ENCODE measurements around the gene ABLIM1. TPM values are rescaled to one million over a fixed set of nuclear protein-coding genes. Genes with fewer than 3 reads are reported as not detected.
A peak's percentile ranks its signal among the peaks of the same experiment; 100 is the strongest.

The ABLIM1 gene
- total and polyA plus RNA-seq, 2 of the 13 experiments (the other 11 are each of a cell fraction or from before 2014, with no cell fraction given), result 59.4 to 92.7 TPM

DNA sequence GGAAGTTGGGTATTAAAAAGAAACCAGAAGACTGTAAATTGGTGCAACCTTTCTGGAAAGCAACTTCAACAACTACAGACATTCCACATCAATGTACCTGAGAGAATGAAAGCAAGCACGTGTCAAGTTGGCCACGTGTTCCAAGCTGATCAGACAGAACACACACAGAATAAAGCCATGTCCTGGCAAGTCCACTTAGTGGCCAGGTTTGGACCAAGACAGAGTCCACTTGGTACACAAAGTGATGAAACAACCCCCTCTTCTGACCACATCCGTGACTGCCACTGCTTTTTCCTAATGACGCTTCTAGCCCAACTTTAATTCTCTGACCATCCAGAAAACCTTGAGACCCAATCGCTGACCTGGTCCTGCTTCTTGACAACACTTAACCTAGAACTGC, 109.4 kb downstream of the ABLIM1 start (continued):
- TF ChIP-seq, protein P1, sequence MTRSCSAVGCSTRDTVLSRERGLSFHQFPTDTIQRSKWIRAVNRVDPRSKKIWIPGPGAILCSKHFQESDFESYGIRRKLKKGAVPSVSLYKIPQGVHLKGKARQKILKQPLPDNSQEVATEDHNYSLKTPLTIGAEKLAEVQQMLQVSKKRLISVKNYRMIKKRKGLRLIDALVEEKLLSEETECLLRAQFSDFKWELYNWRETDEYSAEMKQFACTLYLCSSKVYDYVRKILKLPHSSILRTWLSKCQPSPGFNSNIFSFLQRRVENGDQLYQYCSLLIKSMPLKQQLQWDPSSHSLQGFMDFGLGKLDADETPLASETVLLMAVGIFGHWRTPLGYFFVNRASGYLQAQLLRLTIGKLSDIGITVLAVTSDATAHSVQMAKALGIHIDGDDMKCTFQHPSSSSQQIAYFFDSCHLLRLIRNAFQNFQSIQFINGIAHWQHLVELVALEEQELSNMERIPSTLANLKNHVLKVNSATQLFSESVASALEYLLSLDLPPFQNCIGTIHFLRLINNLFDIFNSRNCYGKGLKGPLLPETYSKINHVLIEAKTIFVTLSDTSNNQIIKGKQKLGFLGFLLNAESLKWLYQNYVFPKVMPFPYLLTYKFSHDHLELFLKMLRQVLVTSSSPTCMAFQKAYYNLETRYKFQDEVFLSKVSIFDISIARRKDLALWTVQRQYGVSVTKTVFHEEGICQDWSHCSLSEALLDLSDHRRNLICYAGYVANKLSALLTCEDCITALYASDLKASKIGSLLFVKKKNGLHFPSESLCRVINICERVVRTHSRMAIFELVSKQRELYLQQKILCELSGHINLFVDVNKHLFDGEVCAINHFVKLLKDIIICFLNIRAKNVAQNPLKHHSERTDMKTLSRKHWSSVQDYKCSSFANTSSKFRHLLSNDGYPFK (CRISPR knock-in tag; IDR thresholded peaks at IDR 0.05; ENCODE audit: borderline replicate concordance), result no peak
- TF ChIP-seq SOX13 (IDR thresholded peaks at IDR 0.05) (no peak), SOX13 (CRISPR knock-in tag; conservative IDR thresholded peaks at IDR 0.05 in 1 of 2, IDR thresholded peaks at IDR 0.05 in 1 of 2) (0 out of 4 replicates have a peak, but pooled peaks of 1 of the 2 experiments have one; percentile 14), IRF2 (CRISPR knock-in tag; IDR thresholded peaks at IDR 0.05) (peak; percentile 64; the same call in 1 of the 2 replicates), KDM4B (CRISPR knock-in tag; IDR thresholded peaks at IDR 0.05) (peak; percentile 48; the same call in 1 of the 2 replicates), BHLHE40 (IDR thresholded peaks at IDR 0.05; ENCODE audit: low read length) (peak; percentile 56), ZMYM4 (CRISPR knock-in tag; IDR thresholded peaks at IDR 0.05) (peak; percentile 52; the same call in 1 of the 2 replicates), MAX (IDR thresholded peaks at IDR 0.05) (peak; percentile 71), KMT2A (CRISPR knock-in tag; IDR thresholded peaks at IDR 0.05) (no peak), TAF15 (IDR thresholded peaks at IDR 0.05; ENCODE audit: low read depth, low read length, poor library complexity, severe bottlenecking) (no peak), SMC3 (IDR thresholded peaks at IDR 0.05; ENCODE audit: low read length) (peak; percentile 96), ZNF580 (CRISPR knock-in tag; IDR thresholded peaks at IDR 0.05; ENCODE audit: borderline replicate concordance, low read depth) (no peak), IKZF1 (IDR thresholded peaks at IDR 0.05) (no peak), ZNF558 (CRISPR knock-in tag; IDR thresholded peaks at IDR 0.05; ENCODE audit: borderline replicate concordance) (no peak), ZNF75D (CRISPR knock-in tag; IDR thresholded peaks at IDR 0.05; ENCODE audit: borderline replicate concordance) (no peak), EZH2 (conservative IDR thresholded peaks at IDR 0.05; ENCODE audit: low read depth, low read length) (no peak), ZSCAN29 (CRISPR knock-in tag; conservative IDR thresholded peaks at IDR 0.05) (no peak), ZNF589 (CRISPR knock-in tag; conservative IDR thresholded peaks at IDR 0.05) (no peak), CTCF (CRISPR knock-in tag; IDR thresholded peaks at IDR 0.05) (peak; percentile 94), SKIL (CRISPR knock-in tag; IDR thresholded peaks at IDR 0.05; ENCODE audit: borderline replicate concordance) (no peak), SP2 (CRISPR knock-in tag; IDR thresholded peaks at IDR 0.05) (no peak), GATAD2A (CRISPR knock-in tag; IDR thresholded peaks at IDR 0.05) (peak; percentile 30; the same call in 1 of the 2 replicates), TSC22D2 (CRISPR knock-in tag; IDR thresholded peaks at IDR 0.05; ENCODE audit: borderline replicate concordance) (no peak), ERF (CRISPR knock-in tag; IDR thresholded peaks at IDR 0.05) (peak; percentile 73)
- TF ChIP-seq, protein P2, sequence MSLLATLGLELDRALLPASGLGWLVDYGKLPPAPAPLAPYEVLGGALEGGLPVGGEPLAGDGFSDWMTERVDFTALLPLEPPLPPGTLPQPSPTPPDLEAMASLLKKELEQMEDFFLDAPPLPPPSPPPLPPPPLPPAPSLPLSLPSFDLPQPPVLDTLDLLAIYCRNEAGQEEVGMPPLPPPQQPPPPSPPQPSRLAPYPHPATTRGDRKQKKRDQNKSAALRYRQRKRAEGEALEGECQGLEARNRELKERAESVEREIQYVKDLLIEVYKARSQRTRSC (CRISPR knock-in tag; IDR thresholded peaks at IDR 0.05; ENCODE audit: low read depth), result no peak

Measured in HepG2 (cell line).